SK-N-MC (cell line): ENCODE data around the gene TMEM41A.

Experiments used
- EZH2 ChIP-seq: fragments of 200-600 bp; sonication (generic); IDR thresholded peaks from one replicate; pipeline ENCODE4 v1.6.1; 2017; ENCODE audit warnings: antibody characterized with exemption
- POLR2AphosphoS5 ChIP-seq: IDR thresholded peaks from 2 replicates; pipeline ENCODE4 v1.6.1; 2012; ENCODE audit warnings: mild to moderate bottlenecking, low read depth, low read length, borderline replicate concordance

DNA sequence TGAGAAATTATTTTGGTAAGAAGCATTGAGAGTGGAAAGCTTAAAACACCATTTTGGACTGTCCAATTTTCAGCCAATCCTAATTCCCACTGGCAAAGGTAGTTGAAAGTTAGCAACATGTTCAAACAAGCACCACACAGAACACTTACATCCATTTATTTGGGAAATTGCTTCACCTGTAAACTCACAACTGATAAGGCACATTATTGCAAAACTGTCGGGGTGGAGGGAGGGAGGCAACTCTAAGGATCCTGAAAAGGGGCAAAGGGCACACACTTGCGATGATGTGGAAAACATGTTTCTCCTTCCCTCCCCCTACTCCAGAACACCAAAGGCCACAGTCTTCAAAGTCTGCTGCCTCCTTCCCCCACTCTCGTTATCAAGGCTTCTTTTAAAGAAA lies 9.4 kb downstream of the TMEM41A start:
- TF ChIP-seq EZH2 (no peak), POLR2AphosphoS5 (no peak)
